Esophagus squamous epithelium (tissue), 4 donors: ENCODE results near the gene ADORA2A.

Experiments
- POLR2A ChIP-seq, 4 donors: fragments of 450-650 bp; IDR thresholded peaks; one replicate each; pipeline ENCODE4 v1.6.1; 2017; ENCODE audit warnings: antibody characterized with exemption in 4 of 4, mild to moderate bottlenecking in 4 of 4, moderate library complexity in 3 of 4
- TF ChIP-seq, protein P1 (sequence below), 6 experiments: fragments of 450-650 bp in 4 of 6; fragments of 200-600 bp in 2 of 6; sonication (generic) in 2 of 6; IDR thresholded peaks; one replicate each; pipeline ENCODE4 v1.5.1; 2016 to 2019; ENCODE audit warnings: antibody characterized with exemption in 6 of 6, mild to moderate bottlenecking in 4 of 6, moderate library complexity in 4 of 6

DNA sequence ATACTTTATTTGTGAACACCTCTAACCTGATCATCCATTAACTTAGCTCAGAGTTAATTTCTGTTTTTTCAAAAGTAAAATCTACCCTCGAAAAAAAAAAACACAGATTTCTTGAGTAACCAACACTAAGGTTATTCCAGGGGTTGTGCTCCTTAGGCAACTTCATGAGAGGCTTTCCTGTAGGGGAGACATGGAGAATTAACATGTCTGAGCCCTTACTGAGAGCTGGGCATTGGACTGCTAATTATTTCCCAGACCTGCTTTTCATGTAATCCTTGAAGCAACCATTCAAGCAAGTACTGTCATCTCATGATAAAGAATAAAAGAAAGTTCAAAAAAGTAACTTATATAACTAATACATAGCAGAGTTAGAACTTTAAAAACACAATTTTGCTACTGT lies 54.2 kb downstream of the ADORA2A start:
- TF ChIP-seq, protein P1, sequence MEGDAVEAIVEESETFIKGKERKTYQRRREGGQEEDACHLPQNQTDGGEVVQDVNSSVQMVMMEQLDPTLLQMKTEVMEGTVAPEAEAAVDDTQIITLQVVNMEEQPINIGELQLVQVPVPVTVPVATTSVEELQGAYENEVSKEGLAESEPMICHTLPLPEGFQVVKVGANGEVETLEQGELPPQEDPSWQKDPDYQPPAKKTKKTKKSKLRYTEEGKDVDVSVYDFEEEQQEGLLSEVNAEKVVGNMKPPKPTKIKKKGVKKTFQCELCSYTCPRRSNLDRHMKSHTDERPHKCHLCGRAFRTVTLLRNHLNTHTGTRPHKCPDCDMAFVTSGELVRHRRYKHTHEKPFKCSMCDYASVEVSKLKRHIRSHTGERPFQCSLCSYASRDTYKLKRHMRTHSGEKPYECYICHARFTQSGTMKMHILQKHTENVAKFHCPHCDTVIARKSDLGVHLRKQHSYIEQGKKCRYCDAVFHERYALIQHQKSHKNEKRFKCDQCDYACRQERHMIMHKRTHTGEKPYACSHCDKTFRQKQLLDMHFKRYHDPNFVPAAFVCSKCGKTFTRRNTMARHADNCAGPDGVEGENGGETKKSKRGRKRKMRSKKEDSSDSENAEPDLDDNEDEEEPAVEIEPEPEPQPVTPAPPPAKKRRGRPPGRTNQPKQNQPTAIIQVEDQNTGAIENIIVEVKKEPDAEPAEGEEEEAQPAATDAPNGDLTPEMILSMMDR (IDR thresholded peaks at IDR 0.05) = no peak
- no peak for TF ChIP-seq POLR2A (IDR thresholded peaks at IDR 0.05)
